HG03460 (cell line): ENCODE measurements around the gene STK25.
"Not testable (repeated sequence)": the region's sequence is repeated elsewhere in the genome, so short reads cannot be mapped to it uniquely, and the experiment has no call there.

Experiments
- ATAC-seq: cut with Tn5 transposase; IDR thresholded peaks from one replicate; pipeline ENCODE4 v1.9.1; 2021; ENCODE audit not compliant: unreplicated experiment

Gene STK25

GRCh38 chr2:241509155-241509784 lies 886 bp upstream of the STK25 start:
- ATAC-seq, result no peak

DNA sequence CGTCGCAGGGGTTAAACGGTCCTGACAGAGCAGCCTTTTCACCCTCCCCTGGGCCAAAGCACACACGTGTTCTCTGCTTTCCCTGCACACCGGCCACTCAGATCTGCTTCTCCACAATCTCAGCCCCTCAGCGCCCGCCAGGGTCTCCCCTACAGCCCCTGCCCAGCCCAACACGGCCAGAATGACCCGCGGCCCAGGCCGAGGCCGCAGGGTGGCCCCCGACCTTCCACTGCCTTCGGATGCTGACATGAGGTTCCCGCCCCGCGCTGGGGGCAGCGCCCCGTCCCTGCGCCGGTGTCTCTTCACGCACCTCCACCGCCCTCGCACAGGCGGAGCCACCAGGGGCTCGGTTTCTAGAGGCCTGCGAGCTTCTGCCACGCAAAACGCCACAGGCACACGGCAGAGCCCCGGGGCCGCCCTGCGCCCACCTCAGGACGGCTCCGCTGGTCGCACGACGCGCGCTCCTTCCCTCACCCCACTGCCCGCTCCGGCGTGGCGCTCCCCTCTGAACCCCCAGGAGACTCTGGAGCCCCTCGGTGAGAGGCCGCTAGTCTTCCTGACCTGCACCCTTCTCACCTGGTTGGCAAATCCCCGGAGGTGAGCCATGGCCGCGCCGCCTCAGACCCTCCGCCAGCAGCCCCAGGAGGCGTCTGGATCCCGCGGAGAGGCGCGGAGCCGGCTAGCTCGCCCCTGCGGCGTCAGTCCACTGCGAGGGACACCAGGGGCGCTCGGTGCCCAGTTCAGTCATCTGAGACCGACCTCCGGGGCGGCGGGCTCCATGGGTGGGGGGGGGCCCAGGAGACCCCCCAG lies 749 bp downstream of the STK25 start:
- ATAC-seq, result peak; percentile 15

DNA sequence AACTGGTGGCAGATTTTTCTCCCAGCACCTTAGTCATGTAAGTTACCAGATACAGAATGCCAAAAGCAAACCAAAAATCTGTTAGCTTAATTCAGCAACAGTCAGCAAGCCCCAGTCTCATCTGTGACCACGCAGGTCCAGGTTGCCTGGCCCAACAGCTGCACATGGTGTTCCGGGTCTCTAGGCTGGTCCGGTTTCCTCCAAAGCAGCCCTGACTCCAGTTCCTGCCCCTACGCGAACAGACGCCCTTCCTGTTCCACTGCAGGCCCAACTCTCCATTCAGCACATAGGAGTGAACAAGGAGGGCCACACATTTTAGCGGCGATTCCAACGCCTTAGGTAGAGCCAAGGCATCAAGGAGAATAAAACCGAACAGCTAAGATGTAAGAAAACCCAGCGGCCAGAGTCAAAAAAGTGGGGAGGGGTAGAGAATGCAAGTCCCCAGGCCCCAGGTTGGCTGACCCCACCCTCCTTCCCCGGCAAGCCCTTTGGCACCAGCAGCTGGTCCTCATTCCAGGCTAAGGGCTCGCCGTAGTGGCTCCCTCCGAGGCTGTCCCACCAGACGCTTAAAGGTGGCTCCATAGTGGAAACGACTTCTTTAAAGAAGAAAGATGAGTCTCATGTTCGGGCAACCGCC lies 1.5 kb downstream of the STK25 start:
- ATAC-seq, result no peak

- ATAC-seq, result not testable (repeated sequence)
Measured at GRCh38 chr2:241506317-241506716, 2.1 kb downstream of the STK25 start.

GRCh38 chr2:241505781-241506201 lies 2.6 kb downstream of the STK25 start:
- ATAC-seq, result no peak

DNA sequence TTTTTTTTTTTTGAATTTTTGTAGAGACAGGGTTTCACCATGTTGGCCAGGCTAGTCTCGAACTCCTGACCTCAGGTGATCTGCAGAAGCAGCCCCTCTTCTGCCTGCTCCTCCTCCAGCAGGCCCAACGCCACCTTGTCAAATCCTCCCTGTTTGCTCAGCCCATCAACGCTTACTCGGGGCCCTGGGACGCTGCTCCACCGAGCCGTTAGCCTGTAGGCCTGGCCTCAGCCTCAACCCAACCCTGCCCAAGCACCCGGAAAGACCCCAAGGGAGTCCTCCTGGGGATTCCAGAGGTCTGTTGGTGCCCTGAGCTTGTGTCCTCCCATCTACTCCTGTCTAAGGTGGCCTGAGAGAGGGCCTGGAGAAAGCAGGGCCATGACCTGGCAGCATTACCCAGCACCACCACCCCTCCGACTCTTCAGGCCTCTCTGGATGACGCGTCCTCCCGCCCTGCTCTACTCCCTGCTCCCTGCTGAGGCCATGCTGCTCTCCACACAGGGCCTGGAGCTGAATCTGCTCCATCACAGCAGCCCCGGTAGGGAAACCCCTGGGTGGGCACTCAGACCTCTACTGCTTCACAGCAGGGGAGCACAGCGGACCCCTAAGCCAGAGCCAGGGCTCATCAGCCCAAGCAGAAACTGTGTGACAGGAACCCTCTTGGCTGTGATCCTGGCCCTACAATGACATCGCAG lies 3.2 kb downstream of the STK25 start:
- no peak for ATAC-seq

DNA sequence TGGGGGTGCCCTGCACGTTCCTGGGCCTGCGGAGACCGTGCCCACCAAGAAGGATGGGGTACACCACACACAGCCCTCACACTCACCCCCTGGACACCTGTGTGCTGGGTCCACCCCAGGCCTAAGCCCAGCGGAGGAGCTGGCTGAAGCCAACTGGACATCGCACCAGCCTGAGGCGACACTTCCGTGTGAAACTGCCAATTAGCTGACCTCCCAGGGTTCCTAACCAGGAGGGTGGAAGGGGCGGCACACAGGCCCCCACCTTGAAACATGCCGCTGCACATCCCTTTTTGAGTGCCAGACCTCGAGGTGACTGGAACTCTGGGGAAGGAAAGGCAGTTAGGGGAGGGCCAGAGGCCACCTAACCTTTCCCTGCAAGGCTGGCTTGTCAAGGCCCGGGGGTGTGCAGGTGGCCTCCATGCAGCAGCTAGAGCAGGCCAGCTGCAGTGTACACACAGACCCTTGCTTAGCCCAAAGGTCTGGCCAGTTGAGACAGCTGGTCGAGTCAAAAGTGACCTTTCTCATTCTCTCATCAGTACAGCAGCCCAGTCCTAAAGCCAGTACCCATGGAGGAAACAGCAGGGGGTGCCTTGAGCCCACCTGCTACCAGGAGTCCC lies 4.5 kb downstream of the STK25 start:
- no peak for ATAC-seq

- no peak for ATAC-seq
Measured at GRCh38 chr2:241502281-241502680, 6.1 kb downstream of the STK25 start.

DNA sequence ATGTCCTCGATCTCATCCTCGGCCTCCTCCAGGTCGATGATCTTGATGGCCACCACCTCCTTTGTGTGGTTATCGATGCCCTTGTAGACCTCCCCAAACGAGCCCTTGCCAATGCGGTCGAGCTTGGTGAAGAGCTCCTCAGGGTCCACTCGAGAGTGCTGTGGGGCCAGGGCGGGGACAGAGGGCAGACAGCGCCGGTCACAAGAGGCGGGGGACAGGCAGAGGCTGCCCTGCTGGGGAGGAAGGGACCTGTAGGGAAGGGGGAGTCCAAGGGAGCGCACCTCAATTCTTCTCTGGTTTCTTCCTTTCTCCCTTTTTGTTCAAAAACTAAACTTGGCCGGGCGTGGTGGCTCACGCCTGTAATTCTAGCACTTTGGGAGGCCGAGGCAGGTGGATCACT lies 6.8 kb downstream of the STK25 start:
- ATAC-seq, result no peak

- ATAC-seq, result no peak
Measured at GRCh38 chr2:241501099-241501541, 7.3 kb downstream of the STK25 start.

GRCh38 chr2:241500431-241500975 lies 7.9 kb downstream of the STK25 start:
- no peak for ATAC-seq

GRCh38 chr2:241500016-241500415 lies 8.4 kb downstream of the STK25 start:
- ATAC-seq, result no peak

GRCh38 chr2:241499146-241499965 lies 9.0 kb downstream of the STK25 start:
- no peak for ATAC-seq

DNA sequence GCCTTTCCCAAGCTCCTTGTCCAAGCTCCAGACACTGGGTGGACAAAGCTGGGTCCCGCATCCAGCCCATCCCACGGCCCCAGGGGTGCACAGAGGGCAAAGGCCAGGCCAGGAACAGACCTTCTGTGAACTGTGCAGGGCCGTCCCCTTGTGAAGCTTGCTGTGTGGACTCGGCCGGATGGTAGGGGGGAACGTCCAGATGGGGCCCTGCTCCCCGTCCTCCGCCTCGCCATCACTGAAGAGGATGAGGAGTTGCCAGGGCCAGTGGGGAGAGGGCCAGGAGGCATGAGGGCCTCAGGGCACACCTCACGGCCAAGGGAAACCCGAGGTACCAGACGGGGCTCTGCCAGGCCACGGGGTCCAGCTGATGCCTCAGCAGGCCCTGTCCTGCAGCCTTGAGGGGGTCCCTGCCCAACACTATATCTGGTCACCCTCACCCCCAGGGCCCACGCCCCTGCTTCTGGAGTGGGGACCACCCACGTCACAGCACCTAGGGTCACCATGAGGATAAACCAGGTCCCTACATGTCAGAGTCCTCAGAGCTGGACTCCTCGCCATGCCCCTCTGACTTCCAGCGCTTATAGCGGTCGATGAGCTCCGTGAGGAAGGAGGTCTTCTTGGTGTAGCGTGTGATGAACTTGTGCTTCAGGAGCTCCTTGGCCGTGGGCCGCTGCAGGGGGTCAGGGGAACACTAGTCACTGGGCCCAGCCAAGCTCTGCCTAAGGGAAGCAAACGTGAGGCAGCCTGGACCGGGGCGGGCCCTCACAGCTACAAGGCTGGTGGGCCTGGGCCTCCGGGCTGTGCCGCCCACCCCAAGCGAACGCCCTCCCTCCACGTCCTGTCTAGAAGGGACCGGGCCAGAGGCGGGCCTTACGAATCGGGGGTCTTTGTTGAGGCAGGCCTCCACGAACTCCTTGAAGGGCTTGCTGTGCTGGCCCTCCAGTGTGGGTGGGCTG lies 10.0 kb downstream of the STK25 start:
- no peak for ATAC-seq

GRCh38 chr2:241496904-241497877 lies 11.2 kb downstream of the STK25 start:
- ATAC-seq, result no peak

- no peak for ATAC-seq
Measured at GRCh38 chr2:241496003-241496707, 12.2 kb downstream of the STK25 start.
